ENCODE results near the gene GNB1.
A peak's percentile ranks its signal among the peaks of the same experiment; 100 is the strongest.
"Not testable (repeated sequence)": the region's sequence is repeated elsewhere in the genome, so short reads cannot be mapped to it uniquely, and the experiment has no call there.

The GNB1 gene

DNA sequence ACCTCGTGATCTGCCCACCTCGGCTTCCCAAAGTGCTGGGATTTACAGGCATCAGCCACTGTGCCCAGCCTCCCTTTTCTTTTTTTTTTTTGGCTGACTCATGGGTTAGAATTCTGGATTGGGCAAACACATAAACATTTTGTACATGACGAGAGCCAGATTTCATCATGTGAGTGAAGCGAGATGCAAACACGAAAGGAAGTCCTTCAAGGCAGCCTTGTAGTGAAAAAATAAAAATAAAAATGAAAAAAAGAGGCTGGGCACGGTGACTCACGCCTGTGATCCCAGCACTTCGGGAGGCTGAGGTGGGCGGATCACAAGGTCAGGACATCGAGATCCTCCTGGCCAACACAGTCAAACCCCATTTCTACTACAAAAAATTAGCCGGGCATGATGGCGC lies 149.9 kb downstream of the GNB1 start:
- peak; percentile 79 for DNase-seq (ENCODE audit: low spot score)

DNA sequence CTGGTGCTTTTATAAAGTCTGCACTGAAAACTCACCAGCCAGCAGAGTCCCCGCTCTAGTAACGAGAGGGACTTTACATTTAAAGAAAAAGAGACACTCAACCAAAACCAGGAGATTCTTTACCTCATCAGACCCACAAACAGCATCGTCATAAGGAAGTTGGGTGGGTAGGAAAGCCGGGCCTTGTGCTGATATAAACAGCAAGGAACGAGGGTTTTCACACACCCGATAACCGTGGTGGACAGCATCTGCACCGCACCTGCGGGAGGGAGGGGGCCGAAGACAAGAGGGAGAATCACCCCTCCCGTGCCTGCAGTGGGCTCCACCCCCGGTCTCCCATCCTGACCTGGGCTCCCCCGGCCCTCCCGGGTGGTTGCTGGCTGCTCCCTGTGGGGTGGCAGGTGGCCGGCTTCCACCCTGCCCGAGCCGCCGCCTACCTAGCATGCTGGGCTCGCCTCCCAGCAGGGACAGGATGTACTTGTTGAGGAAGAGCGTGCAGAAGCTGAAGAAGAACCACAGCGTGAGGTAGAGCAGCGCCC lies 152.0 kb downstream of the GNB1 start:
- DNase-seq (ENCODE audit: low spot score): not testable (repeated sequence)

- DNase-seq (ENCODE audit: low spot score): not testable (repeated sequence)
Observed at GRCh38 chr1:1737675-1738590, 153.0 kb downstream of the GNB1 start.
